Measurements from ENCODE around the gene TBC1D13.
"Not testable (repeated sequence)": the region's sequence is repeated elsewhere in the genome, so short reads cannot be mapped to it uniquely, and the experiment has no call there.

Gene TBC1D13

GRCh38 chr9:128781187-128782070, 5.6 kb upstream of the TBC1D13 start:
- H3K27ac ChIP-seq: peak overlapping the region; percentile 69
- H3K27me3 ChIP-seq: no peaks in the 10 kb centered on the region
- H3K4me1 ChIP-seq: peaks cover 36% of the 10 kb centered on the region
- H3K9me3 ChIP-seq: peaks cover 16% of the 10 kb centered on the region
- no peaks in the 10 kb centered on the region for H4K20me1 ChIP-seq
- H3K4me2 ChIP-seq: peak overlapping the region; percentile 54
- no peak overlapping the region for H3K4me3 ChIP-seq
- H3K9ac ChIP-seq: 0 out of 2 replicates have a peak overlapping the region, but pooled peaks have one; percentile 35
- no peaks in the 10 kb centered on the region for H3K36me3 ChIP-seq
- no peak for TF ChIP-seq Cebpa-rat (IDR thresholded peaks at IDR 0.05)

- TF ChIP-seq Cebpa-rat (IDR thresholded peaks at IDR 0.05): no peak
- Histone ChIP-seq H3K27me3 (no peaks in the 10 kb centered on the region), H3K4me2 (no peak overlapping the region)
These were observed 4.4 kb upstream of the TBC1D13 start for GRCh38 chr9:128782669-128783068.

GRCh38 chr9:128785427-128785826, 1.6 kb upstream of the TBC1D13 start:
- TF ChIP-seq Cebpa-rat (IDR thresholded peaks at IDR 0.05): no peak
- no peaks in the 10 kb centered on the region; the same call in 1 of the 2 replicates for H4K20me1 ChIP-seq
- peaks cover 55% of the 10 kb centered on the region for H3K4me1 ChIP-seq
- no peaks in the 10 kb centered on the region for H3K27me3 ChIP-seq
- no peak overlapping the region for H3K4me2 ChIP-seq
- no peaks in the 10 kb centered on the region; the same call in 1 of the 2 replicates for H3K9me3 ChIP-seq
- H3K4me3 ChIP-seq: no peak overlapping the region
- H3K9ac ChIP-seq: no peak overlapping the region
- no peak overlapping the region for H3K27ac ChIP-seq
- peaks cover 21% of the 10 kb centered on the region for H3K36me3 ChIP-seq

More at GRCh38 chr9:128782669-128783068, 4.4 kb upstream of the TBC1D13 start:
- Histone ChIP-seq H3K36me3 (no peaks in the 10 kb centered on the region), H3K9ac (no peak overlapping the region), H4K20me1 (no peaks in the 10 kb centered on the region), H3K9me3 (peaks cover 13% of the 10 kb centered on the region; the same call in 1 of the 2 replicates), H3K27ac (no peak overlapping the region), H3K4me3 (no peak overlapping the region), H3K4me1 (peaks cover 41% of the 10 kb centered on the region)

GRCh38 chr9:128787659-128788058, 606 bp downstream of the TBC1D13 start:
- Histone ChIP-seq H3K4me2 (peak overlapping the region; percentile 96), H3K4me1 (peaks cover 37% of the 10 kb centered on the region), H3K4me3 (peak overlapping the region; percentile 95), H3K36me3 (peaks cover 44% of the 10 kb centered on the region), H3K27me3 (no peaks in the 10 kb centered on the region), H3K27ac (peak overlapping the region; percentile 80), H4K20me1 (peaks cover 18% of the 10 kb centered on the region; the same call in 1 of the 2 replicates), H3K9ac (peak overlapping the region; percentile 90), H3K9me3 (no peaks in the 10 kb centered on the region)
- TF ChIP-seq Cebpa-rat (IDR thresholded peaks at IDR 0.05): no peak

GRCh38 chr9:128788445-128788844, 1.4 kb downstream of the TBC1D13 start:
- no peaks in the 10 kb centered on the region for H3K27me3 ChIP-seq
- H3K4me2 ChIP-seq: peak overlapping the region; percentile 96
- peaks cover 25% of the 10 kb centered on the region; the same call in 1 of the 2 replicates for H4K20me1 ChIP-seq
- peak overlapping the region; percentile 95 for H3K4me3 ChIP-seq
- TF ChIP-seq Cebpa-rat (IDR thresholded peaks at IDR 0.05): no peak
- peak overlapping the region; percentile 90 for H3K9ac ChIP-seq
- H3K27ac ChIP-seq: peak overlapping the region; percentile 80; the same call in 1 of the 2 replicates
- H3K9me3 ChIP-seq: no peaks in the 10 kb centered on the region
- H3K36me3 ChIP-seq: peaks cover 52% of the 10 kb centered on the region
- peaks cover 31% of the 10 kb centered on the region for H3K4me1 ChIP-seq

- Histone ChIP-seq H3K36me3 (peaks cover 70% of the 10 kb centered on the region), H3K4me3 (no peak overlapping the region), H3K27me3 (no peaks in the 10 kb centered on the region), H3K4me2 (no peak overlapping the region), H3K9me3 (no peaks in the 10 kb centered on the region), H4K20me1 (peaks cover 36% of the 10 kb centered on the region; the same call in 1 of the 2 replicates), H3K9ac (peak overlapping the region; percentile 29; the same call in 1 of the 2 replicates), H3K27ac (no peak overlapping the region), H3K4me1 (peaks cover 22% of the 10 kb centered on the region)
- TF ChIP-seq Cebpa-rat (IDR thresholded peaks at IDR 0.05): no peak
These were observed 3.5 kb downstream of the TBC1D13 start for GRCh38 chr9:128790536-128790935.

- Histone ChIP-seq H3K4me3 (no peak overlapping the region), H3K27ac (no peak overlapping the region), H3K9ac (no peak overlapping the region), H3K27me3 (no peaks in the 10 kb centered on the region), H3K9me3 (no peaks in the 10 kb centered on the region), H4K20me1 (peaks cover 36% of the 10 kb centered on the region; the same call in 1 of the 2 replicates), H3K36me3 (peaks cover 82% of the 10 kb centered on the region), H3K4me2 (no peak overlapping the region), H3K4me1 (peaks cover 14% of the 10 kb centered on the region)
- TF ChIP-seq Cebpa-rat (IDR thresholded peaks at IDR 0.05): no peak
These were observed 5.1 kb downstream of the TBC1D13 start for GRCh38 chr9:128792134-128792533.

GRCh38 chr9:128792978-128793686, 6.1 kb downstream of the TBC1D13 start:
- Histone ChIP-seq H3K4me3 (no peak overlapping the region), H3K27me3 (no peaks in the 10 kb centered on the region), H3K9ac (no peak overlapping the region), H3K27ac (no peak overlapping the region), H3K4me1 (peaks cover 9% of the 10 kb centered on the region), H3K9me3 (no peaks in the 10 kb centered on the region), H3K36me3 (peaks cover 92% of the 10 kb centered on the region), H3K4me2 (no peak overlapping the region), H4K20me1 (peaks cover 36% of the 10 kb centered on the region; the same call in 1 of the 2 replicates)
- TF ChIP-seq Cebpa-rat (IDR thresholded peaks at IDR 0.05): no peak

- peaks cover 94% of the 10 kb centered on the region for H3K36me3 ChIP-seq
- H3K9ac ChIP-seq, H3K4me3 ChIP-seq, H3K4me2 ChIP-seq, H3K9me3 ChIP-seq, H3K27me3 ChIP-seq, H3K4me1 ChIP-seq, H3K27ac ChIP-seq: not testable (repeated sequence)
- peaks cover 36% of the 10 kb centered on the region; the same call in 1 of the 2 replicates for H4K20me1 ChIP-seq
These were observed 7.9 kb downstream of the TBC1D13 start for GRCh38 chr9:128794961-128795360.

Data from BLaER1 (cell line).